Adrenal gland (tissue), 5 donors: Measurements from ENCODE around the gene APBB3.

Experiments
- POLR2A ChIP-seq, 2 donors: fragments of 450-650 bp; IDR thresholded peaks; one replicate each; pipeline ENCODE4 v1.6.1; 2017; ENCODE audit warnings: antibody characterized with exemption in 2 of 2, mild to moderate bottlenecking in 2 of 2, moderate library complexity in 1 of 2
- TF ChIP-seq, protein P1 (sequence below), 6 experiments: fragments of 450-650 bp in 4 of 6; fragments of 200-600 bp in 2 of 6; sonication (generic) in 1 of 6; IDR thresholded peaks; 1 replicate in 5 of 6; 2 replicates in 1 of 6; pipeline versions ENCODE4 v1.5.1 to v1.8.0; 2016 to 2021; ENCODE audit warnings: antibody characterized with exemption in 6 of 6, mild to moderate bottlenecking in 2 of 6, moderate library complexity in 1 of 6
- donor health status: DM: no; HTN: no; CAD: no.

DNA sequence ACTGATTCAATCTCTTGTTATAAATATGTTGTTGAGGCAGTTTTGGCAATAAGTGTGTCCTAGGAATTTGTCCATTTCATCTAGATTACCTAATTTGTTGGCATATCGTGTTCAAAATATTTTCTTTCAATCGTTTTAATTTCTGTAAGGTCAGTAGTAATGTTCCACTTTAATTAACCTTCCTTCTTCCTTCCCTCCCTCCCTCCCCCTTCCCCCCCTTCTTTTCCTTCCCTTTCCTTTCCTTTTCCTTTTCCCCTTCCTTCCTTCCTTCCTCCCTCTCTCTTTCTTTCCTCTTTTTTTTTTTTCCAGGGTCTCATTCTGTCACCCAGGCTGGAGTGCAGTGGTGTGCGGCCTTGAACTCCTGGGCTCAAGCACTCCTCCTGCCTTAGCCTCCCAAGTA lies 41.5 kb upstream of the APBB3 start:
- TF ChIP-seq POLR2A (IDR thresholded peaks at IDR 0.05): no peak
- TF ChIP-seq, protein P1, sequence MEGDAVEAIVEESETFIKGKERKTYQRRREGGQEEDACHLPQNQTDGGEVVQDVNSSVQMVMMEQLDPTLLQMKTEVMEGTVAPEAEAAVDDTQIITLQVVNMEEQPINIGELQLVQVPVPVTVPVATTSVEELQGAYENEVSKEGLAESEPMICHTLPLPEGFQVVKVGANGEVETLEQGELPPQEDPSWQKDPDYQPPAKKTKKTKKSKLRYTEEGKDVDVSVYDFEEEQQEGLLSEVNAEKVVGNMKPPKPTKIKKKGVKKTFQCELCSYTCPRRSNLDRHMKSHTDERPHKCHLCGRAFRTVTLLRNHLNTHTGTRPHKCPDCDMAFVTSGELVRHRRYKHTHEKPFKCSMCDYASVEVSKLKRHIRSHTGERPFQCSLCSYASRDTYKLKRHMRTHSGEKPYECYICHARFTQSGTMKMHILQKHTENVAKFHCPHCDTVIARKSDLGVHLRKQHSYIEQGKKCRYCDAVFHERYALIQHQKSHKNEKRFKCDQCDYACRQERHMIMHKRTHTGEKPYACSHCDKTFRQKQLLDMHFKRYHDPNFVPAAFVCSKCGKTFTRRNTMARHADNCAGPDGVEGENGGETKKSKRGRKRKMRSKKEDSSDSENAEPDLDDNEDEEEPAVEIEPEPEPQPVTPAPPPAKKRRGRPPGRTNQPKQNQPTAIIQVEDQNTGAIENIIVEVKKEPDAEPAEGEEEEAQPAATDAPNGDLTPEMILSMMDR (IDR thresholded peaks at IDR 0.05): no peak
